ENCODE data around the gene ANKRD33B. TPM values are rescaled to one million over a fixed set of nuclear protein-coding genes. Genes with fewer than 3 reads are reported as not detected.

Gene ANKRD33B
- total RNA-seq, 1 experiment from 2014 or later, result 0.46 TPM

GRCh38 chr5:10655161-10655971 lies 91.5 kb downstream of the ANKRD33B start:
- DNase-seq (ENCODE audit: low read depth), result no peak

DNA sequence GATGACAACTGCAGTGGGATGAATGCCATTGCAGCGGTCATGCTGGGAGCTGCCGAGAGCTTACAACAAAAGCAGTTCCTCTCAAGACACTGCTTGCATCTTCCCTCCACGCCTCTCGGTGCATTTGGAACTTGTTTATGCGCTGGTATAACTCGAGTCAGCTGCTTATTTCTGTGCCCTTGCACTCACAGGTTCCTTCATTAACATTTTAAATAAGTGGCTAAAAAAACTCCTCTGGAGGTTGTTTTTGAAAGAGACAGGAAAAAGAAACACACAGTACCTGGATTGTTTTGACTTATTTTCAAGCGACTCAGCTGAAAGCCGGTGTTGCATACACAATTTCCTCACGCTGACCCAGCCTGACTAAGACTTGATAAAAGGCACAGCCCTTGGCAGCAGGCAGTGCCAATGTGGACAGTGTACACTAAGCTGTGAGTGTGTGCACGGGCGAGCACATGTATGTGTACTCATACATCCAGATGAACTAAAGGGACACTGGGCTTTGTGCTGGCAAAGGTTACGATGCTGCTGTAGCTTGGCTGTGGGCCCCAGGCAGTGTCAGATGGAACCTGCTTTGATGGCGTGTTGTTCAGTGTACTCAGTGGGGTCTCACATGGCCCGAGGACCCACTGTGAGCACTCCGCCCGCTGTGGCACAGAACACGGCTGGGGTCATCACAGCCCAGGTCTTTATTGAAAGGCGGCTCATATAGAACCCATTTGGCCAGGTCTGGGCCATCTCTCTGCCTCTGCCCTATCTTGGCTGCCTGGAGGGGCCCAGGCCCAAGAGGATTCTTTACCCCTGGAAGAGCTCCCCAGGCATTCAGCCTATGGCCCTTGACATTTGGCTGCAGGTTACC lies 92.3 kb downstream of the ANKRD33B start:
- no peak for DNase-seq (ENCODE audit: low read depth)

- DNase-seq (ENCODE audit: low read depth), result no peak
These were observed 94.4 kb downstream of the ANKRD33B start for GRCh38 chr5:10658265-10658664.

DNA sequence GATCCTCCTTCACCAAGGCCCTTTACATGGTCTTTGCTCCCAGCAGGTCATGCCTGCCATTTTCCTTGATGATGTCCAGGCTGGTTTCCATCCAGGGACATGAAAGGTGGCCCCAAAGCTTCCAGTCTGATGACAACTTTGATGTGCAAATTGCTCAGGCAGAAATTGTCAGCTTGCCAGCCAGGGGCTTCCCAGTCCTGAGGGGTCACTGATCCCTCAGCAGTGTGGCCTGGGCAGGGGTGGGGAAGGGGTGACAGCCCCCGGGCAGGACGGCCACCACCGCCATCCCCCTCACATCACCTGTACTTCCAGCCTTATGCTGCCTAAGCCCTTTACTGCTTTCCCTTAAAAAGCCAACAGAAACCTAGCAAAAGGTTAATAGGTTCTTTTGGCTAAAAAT lies 96.3 kb downstream of the ANKRD33B start:
- DNase-seq (ENCODE audit: low read depth), result no peak

DNA sequence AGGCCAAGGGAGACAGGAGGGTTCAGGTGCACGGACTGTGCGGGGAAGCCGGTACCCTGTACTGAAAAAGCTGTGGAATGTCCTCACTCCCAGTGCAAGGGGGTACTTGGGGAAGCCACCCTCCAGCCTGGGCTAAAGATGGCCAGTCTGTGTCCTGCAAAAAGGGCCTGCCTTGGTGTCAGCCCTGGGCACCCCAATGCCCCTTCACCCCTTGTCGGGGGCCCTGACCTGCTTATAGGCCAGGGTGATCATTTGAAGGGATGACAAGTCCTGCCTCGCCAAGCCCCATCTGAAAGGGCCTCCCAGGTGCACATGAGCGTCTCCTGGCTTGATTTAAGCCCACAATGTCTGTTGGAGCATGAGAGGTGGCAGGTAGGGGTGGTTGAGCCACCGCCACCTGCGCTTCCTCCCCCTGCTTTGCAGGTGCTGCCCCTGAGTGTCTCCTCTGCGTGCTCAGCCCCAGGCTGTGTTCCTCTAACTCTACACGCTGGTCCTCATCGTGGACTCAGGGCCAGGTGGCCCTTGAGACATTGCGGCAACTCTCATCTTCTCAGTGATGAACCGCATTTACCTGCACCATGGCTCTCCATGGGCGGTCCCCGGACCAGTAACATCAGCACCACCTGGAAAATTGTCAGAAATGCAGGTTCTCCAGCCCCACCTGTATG lies 97.0 kb downstream of the ANKRD33B start:
- no peak for DNase-seq (ENCODE audit: low read depth)

DNA sequence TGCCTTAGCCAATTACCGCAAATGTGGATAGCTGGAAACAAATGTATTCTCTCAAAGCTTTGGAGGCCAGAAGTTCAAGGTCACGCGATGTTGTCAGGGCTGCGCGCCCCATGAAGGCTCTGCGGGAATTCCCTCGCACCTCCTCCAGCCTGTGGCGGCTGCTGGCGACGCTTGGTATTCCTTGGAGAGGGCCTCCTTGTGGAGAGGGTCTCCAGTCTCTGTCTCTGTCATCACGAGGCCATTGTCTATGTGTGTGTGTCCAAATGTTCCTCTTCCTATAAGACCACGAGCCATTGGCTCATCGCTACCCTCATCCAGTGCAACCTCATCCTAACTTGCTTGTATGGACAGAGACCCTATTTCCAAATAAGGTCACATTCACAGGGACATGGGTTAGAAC lies 97.5 kb downstream of the ANKRD33B start:
- no peak for DNase-seq (ENCODE audit: low read depth)

DNA sequence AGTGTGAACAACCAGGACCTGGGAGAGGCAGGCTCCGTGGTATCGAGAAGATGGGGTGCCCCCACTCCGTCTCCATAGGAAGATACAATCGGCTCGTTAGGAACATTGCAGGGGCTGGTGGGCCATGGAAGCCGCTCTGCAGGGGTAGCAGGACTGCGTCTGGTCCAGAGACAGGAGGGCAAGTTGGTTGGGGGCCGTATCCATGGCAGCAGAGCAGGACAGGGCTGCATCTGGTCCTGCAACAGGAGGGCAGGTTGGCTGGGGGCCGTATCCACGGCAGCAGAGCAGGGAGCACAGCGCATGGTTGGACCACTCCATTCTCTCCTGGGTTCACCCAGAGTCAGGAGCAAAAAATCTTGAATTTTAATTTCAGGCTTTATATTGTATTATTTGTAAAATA lies 98.2 kb downstream of the ANKRD33B start:
- no peak for DNase-seq (ENCODE audit: low read depth)

DNA sequence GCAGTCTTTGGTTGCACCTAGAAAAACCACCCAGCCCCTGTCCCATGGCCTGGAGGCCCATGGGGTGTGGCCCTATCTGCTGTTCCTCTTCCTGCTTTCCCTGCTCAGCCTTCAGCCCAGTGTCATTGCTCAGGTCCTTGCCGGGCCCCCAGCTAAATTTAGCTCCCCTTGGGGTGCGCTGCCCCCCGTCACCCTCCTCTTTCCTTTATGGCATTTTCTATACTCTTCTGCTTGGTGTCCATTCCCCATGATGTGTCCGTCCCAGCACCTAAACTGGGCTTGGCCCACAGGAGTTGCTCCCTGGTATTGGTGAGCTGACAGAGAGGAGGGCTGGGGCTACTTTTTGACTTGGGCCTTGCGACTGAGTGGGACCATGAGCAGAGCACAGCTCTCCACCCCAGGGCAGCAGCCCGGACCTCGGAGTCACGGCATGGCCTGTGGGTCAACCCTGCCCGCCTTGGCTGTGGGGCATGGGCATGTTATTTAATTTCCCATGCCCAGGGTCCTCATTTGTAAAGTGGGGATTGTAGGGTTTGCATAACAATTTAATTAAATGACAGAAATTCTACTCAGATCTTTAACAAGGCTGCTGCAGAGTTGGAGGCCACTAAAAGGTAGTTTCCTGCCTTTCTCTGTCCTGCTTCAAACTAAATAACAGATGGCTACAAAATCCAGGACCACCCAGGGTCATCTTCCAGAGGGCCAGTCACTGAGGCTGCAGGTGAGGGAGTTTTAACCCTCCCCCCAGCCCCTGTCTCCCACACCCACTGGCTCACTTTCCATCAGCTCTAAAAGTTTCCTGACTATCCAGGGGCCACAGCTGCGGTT lies 99.0 kb downstream of the ANKRD33B start:
- no peak for DNase-seq (ENCODE audit: low read depth)

GRCh38 chr5:10663489-10664179 lies 99.8 kb downstream of the ANKRD33B start:
- DNase-seq (ENCODE audit: low read depth), result peak; percentile 18

- peak; percentile 53 for DNase-seq (ENCODE audit: low read depth)
These were observed 100.4 kb downstream of the ANKRD33B start for GRCh38 chr5:10664180-10664769.

DNA sequence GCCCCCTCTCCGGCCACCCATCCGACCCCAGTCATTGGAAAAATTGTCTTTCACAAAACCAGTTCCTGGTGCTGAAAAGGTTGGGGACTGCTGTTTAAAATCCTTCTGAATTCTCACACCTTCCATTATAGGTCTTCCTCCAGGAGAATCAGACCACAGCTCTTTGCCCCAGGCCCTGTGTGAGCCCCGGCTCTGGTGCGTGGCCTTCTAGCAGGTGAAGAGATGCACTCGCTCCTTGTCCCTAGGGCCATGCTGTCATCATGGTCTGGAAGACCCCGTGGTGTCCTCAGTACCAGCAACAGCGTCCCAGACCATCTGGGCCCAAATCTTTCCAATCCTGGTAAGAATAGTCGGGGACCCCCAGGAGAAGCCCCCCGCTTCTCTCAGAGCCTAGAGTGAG lies 101.9 kb downstream of the ANKRD33B start:
- no peak for DNase-seq (ENCODE audit: low read depth)

- peak; percentile 30 for DNase-seq (ENCODE audit: low read depth)
These were observed 102.8 kb downstream of the ANKRD33B start for GRCh38 chr5:10666531-10667299.

GRCh38 chr5:10667431-10668057 lies 103.7 kb downstream of the ANKRD33B start:
- DNase-seq (ENCODE audit: low read depth), result no peak

DNA sequence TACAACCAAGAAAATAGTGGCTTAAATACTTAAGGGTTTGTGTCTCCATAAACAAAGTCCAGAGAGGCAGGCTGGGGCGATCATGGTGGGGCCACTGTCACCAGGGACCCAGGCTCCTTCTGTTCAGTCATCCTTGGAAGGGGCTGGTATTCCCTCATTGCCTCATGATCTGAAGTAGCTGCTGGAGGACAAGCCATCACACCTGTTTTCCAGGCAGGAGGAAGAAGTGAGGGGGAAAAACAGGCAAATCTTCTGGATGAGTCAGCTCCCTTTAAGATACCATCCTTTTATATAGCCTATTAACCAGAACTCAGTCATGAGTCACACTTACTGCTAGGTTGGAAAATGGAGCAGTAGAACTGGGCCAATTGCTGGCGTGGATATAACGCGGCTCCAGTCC lies 104.8 kb downstream of the ANKRD33B start:
- peak; percentile 20 for DNase-seq (ENCODE audit: low read depth)

DNA sequence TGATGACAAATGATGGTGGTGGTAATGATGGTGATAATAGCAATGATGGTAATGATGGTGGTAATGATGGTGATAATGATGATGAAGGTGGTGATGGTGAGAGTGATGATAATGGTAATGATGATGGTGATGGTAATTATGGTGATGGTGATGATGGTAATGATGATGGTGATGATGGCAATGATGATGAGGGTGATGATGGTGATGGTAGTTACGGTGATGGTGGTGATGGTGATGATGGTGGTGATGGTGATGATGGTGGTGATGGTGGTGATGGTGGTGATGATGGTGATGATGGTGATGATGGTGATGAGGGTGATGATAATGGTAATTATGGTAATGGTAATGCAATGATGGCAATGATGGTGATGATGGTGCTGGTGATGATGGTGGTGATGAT lies 106.1 kb downstream of the ANKRD33B start:
- DNase-seq (ENCODE audit: low read depth), result no peak

GRCh38 chr5:10671041-10672008 lies 107.5 kb downstream of the ANKRD33B start:
- no peak for DNase-seq (ENCODE audit: low read depth)

- DNase-seq (ENCODE audit: low read depth), result no peak
These were observed 108.5 kb downstream of the ANKRD33B start for GRCh38 chr5:10672146-10673016.
